IPS-11a (cell line): Measurements from ENCODE around the gene DIAPH1.
A peak's percentile ranks its signal among the peaks of the same experiment; 100 is the strongest.

Experiments
- H3K4me3 ChIP-seq: one replicate; pipeline ENCODE4 v1.5.1; 2013; ENCODE audit warnings: low read depth, low read length, control low read depth

The DIAPH1 gene

DNA sequence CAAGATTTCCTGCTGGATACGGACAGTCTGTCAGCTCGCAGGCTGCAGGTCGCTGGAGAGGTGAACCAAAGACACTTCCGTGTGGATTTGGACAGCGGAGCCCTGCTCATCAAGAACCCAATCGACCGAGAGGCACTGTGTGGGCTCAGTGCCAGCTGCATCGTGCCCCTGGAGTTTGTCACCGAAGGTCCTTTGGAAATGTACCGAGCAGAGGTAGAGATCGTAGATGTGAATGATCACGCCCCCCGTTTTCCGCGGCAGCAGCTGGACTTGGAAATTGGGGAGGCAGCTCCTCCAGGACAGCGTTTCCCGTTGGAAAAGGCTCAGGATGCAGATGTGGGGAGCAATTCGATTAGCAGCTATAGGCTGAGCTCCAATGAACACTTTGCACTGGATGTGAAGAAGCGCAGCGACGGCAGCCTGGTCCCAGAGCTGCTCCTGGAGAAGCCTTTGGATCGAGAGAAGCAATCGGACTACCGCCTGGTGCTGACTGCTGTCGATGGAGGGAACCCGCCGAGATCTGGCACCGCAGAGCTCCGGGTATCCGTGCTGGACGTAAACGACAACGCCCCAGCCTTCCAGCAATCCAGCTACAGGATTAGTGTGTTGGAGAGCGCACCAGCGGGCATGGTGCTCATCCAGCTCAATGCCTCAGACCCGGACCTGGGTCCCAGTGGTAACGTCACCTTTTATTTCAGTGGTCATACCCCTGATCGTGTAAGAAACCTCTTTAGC, 133.3 kb downstream of the DIAPH1 start:
- H3K4me3 ChIP-seq: peak overlapping the region; percentile 44

DNA sequence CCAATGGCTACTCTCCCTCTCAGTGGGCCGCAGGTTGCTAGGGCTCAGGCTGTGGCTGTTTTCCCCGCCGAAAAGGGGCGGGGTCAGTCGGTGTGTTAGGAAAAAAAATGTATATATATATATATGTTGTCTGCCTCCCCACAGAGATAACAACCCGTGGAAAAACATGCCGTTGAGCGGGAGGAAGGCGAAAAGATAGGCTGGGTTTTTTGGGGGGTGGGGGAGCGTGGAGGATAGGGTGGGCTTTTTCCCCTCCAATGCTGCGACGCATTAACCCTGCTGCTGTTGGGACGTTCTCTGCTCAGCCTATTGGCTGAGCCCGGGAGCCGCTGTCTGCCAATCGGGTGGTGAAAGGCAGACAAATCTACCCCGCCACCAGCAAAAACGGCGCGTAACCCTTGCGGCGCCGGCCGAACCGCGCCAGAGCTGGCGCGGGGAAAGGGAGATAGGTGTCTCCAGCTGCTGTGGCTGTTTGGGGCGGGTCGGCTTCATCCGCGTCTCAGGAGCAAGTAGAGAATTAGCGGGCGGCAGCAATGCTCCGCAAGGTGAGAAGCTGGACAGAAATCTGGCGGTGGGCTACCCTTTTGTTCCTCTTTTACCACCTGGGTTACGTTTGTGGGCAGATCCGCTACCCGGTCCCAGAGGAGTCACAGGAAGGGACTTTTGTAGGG, 134.0 kb downstream of the DIAPH1 start, which contains the start of gene PCDHGC4:
PCDHGC4 (plus strand) TSS at position 390 of the 671 bp plus-strand sequence; CDS start at position 534, 144 bp downstream.
- peak within 1 kb of the TSS; percentile 44 for H3K4me3 ChIP-seq

DNA sequence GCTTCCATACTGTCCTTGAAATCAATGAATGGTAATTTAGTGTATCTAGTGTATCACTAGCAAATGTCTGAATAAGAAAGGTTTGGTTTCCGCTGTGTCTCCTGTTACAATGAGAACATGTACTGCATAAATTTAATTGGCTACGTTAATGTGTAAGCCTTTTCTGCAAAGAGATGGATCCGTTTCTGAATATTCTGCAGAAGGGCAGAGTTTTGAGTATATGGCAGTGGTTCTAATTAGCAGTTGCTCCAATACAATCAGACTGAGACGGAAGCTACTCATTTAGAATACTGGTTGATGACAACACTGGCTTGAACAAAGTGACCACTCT, 134.5 kb downstream of the DIAPH1 start:
- H3K4me3 ChIP-seq: no peak overlapping the region

DNA sequence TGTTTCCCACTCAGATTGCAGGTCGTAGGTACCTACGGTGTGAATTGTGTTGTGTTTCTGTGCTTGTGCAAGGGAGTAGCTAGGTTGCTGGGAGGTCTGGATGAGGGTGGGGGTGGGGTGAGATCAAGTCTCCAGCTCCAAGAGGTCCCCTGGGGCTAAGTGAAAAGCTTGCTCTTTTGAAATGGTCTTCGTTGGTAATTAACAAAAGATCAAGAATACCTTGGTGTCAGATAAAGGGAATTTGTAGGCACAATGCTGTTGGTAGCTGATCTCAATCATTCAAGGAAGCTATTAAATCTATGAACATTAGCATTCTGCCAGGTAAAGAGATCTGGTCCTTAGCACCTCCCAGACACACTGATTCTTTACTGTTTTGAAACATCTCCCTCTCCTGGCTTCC, 134.9 kb downstream of the DIAPH1 start:
- H3K4me3 ChIP-seq: no peak overlapping the region

DNA sequence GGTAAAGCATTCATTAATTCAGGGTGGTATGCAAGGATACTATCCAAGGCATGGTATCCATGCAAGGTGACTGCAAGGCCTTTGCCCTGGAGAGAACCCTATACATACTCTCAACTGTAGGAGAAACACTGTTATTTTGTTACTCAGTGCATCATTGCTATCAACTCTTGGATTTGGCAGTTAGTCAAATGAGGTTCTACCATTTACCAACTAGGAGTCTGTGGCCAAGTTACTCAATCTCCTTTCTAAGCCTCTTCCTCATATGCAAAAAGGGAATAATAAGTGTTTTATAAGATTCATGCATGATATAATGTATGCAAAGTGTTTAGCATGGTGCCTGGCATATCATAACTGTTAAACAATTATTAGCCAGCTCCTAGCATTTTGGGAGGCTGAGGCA, 139.0 kb downstream of the DIAPH1 start:
- H3K4me3 ChIP-seq: no peak overlapping the region

DNA sequence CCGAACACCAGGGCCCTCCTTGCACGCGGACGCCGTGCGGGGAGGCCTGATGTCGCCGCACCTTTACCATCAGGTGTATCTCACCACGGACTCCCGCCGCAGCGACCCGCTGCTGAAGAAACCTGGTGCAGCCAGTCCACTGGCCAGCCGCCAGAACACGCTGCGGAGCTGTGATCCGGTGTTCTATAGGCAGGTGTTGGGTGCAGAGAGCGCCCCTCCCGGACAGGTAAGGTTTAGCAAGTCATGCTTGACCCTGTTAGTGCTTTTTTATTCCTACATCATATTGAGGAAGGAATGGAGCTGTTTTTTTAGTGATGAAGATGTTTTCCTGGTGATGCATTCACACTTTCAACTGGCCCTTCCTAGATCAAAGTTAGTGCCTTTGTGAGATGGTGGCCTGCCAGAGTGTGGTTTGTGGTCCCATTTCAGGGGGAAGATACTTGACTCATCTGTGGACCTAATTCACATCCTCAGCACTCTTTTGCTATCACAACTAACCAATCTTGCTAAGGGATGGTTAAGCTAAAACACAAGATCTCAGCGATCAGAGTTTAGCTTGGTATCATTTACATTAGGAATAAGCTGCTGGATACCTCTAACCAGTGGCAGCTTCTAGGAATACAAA, 140.4 kb downstream of the DIAPH1 start:
- no peak overlapping the region for H3K4me3 ChIP-seq

GRCh38 chr5:141477815-141478214, 141.0 kb downstream of the DIAPH1 start:
- H3K4me3 ChIP-seq: no peak overlapping the region

GRCh38 chr5:141477044-141477575, 141.7 kb downstream of the DIAPH1 start:
- no peak overlapping the region for H3K4me3 ChIP-seq

GRCh38 chr5:141476132-141476911, 142.5 kb downstream of the DIAPH1 start:
- peak overlapping the region; percentile 17 for H3K4me3 ChIP-seq

GRCh38 chr5:141475625-141476131, 143.1 kb downstream of the DIAPH1 start, which contains the start of gene PCDHGC3:
TSS of gene PCDHGC3 (plus strand) at chr5:141475966. CDS start at chr5:141476117, 151 bp downstream.
- H3K4me3 ChIP-seq: peak within 1 kb of the TSS; percentile 17

DNA sequence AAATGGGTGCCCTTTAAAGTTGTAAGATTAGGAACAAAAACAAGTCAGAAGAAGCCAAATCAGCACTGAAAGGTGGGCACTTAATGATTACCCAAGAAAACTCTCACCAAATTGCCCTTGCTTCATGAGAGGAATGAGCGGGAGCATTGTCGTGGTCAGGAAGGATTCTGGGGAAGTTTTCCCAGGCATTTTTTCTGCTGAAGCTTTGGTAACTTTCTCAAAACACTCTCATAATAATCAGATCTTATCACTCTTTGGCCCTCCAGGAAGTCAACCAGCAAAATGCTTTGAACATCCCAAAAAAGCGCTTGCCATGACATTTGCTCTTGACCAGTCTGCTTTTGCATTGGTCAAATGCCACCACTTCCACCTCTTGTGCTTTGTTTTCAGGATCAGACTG, 153.4 kb downstream of the DIAPH1 start:
- H3K4me3 ChIP-seq: no peak overlapping the region
